Measurements from ENCODE around the gene CYP2R1.
"Not testable (repeated sequence)": the region's sequence is repeated elsewhere in the genome, so short reads cannot be mapped to it uniquely, and the experiment has no call there.

Gene CYP2R1

DNA sequence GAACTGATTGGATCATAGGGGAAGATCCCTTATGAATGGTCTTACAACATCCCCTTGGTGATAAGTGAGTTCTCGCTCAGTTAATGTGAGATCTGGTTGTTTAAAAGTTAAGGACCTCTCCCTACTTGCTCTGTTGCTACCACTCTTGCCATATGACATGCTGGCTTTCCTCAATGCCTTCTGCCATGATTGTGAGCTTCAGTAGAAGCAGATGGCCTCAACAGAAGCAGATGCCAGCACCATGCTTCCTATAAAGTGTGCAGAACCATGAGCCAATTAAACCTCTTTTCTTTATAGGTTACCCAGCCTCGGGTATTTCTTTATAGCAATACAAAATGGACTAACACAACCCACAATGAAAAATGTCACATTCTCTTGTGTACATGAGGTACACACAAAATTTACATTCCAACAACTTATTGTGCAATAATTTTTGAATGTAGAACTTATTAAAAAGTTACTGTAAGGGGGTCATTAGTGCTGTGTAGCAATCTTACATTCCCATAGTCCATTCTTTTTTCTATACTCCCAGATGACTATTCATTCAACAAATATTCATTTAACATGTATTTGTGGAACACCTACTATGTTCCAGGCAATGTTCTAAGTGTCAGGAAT, 10.3 kb downstream of the CYP2R1 start:
- Histone ChIP-seq H3K27me3 (ENCODE audit: insufficient read depth, low read depth, severe bottlenecking) (no peaks in the 10 kb centered on the region), H3K4me3 (ENCODE audit: low read depth, low read length) (no peak overlapping the region), H3K36me3 (no peaks in the 10 kb centered on the region), H3K27ac (no peak overlapping the region), H3K9me3 (ENCODE audit: severe bottlenecking) (no peaks in the 10 kb centered on the region)
- DNase-seq = no peak
- TF ChIP-seq, protein P1, sequence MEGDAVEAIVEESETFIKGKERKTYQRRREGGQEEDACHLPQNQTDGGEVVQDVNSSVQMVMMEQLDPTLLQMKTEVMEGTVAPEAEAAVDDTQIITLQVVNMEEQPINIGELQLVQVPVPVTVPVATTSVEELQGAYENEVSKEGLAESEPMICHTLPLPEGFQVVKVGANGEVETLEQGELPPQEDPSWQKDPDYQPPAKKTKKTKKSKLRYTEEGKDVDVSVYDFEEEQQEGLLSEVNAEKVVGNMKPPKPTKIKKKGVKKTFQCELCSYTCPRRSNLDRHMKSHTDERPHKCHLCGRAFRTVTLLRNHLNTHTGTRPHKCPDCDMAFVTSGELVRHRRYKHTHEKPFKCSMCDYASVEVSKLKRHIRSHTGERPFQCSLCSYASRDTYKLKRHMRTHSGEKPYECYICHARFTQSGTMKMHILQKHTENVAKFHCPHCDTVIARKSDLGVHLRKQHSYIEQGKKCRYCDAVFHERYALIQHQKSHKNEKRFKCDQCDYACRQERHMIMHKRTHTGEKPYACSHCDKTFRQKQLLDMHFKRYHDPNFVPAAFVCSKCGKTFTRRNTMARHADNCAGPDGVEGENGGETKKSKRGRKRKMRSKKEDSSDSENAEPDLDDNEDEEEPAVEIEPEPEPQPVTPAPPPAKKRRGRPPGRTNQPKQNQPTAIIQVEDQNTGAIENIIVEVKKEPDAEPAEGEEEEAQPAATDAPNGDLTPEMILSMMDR (IDR thresholded peaks at IDR 0.05; ENCODE audit: low read depth, low read length) = no peak

DNA sequence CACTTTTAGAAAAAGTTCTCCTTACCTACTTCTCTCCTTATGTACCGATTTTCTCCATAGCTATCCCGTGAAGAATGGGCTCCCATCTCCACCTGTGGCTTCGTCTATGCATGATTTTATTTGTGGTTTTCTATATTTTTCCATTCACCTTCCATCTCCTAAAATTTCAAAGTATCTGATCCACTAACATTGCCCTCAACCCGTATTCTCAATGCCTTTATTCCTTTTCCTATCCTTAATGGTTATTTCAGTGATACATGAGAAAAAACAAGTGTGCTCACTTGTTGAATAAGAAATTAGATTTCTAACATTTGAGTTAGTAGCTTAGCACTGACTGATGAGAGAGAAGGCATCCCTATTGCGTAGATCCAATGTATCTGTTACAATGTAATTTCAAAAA, 16.9 kb downstream of the CYP2R1 start:
- TF ChIP-seq, protein P1 (IDR thresholded peaks at IDR 0.05; ENCODE audit: low read depth, low read length) = no peak

GRCh38 chr11:14873632-14874031, 18.4 kb downstream of the CYP2R1 start:
- no peaks in the 10 kb centered on the region for H3K9me3 ChIP-seq (ENCODE audit: severe bottlenecking)
- no peak for DNase-seq
- TF ChIP-seq, protein P1 (IDR thresholded peaks at IDR 0.05; ENCODE audit: low read depth, low read length) = no peak
- no peaks in the 10 kb centered on the region for H3K36me3 ChIP-seq
- no peaks in the 10 kb centered on the region for H3K27me3 ChIP-seq (ENCODE audit: insufficient read depth, low read depth, severe bottlenecking)
- H3K4me3 ChIP-seq (ENCODE audit: low read depth, low read length) = no peak overlapping the region
- no peak overlapping the region for H3K27ac ChIP-seq

More for the DNA sequence above, 16.9 kb downstream of the CYP2R1 start:
- no peak for DNase-seq
- H3K36me3 ChIP-seq = no peaks in the 10 kb centered on the region
- H3K9me3 ChIP-seq (ENCODE audit: severe bottlenecking) = no peaks in the 10 kb centered on the region
- H3K27me3 ChIP-seq (ENCODE audit: insufficient read depth, low read depth, severe bottlenecking) = no peaks in the 10 kb centered on the region
- no peak overlapping the region for H3K4me3 ChIP-seq (ENCODE audit: low read depth, low read length)
- H3K27ac ChIP-seq = no peak overlapping the region

DNA sequence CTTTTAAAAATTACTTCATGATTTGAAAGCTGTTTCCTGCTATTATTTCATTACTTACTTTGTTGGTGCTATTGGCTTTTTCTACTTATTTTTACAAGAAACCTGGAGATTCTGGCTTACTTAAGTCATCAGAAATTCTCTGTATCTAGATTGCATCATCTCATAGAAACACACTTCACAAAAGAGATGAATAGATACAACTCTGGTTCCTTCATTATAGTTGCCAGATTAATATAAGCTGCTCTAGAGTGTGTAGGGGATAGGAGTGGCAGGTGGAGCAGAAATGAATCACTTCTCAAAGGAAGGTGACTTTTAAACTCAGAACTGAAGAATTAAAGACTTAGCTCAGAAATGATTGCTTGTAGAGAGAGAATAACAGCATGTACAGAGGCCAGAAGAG, 20.0 kb downstream of the CYP2R1 start:
- Histone ChIP-seq H3K4me3 (ENCODE audit: low read depth, low read length) (no peak overlapping the region), H3K36me3 (no peaks in the 10 kb centered on the region), H3K27me3 (ENCODE audit: insufficient read depth, low read depth, severe bottlenecking) (no peaks in the 10 kb centered on the region), H3K27ac (no peak overlapping the region), H3K9me3 (ENCODE audit: severe bottlenecking) (no peaks in the 10 kb centered on the region)
- TF ChIP-seq, protein P1 (IDR thresholded peaks at IDR 0.05; ENCODE audit: low read depth, low read length) = no peak
- no peak for DNase-seq

- H3K27me3 ChIP-seq (ENCODE audit: insufficient read depth, low read depth, severe bottlenecking); H3K36me3 ChIP-seq; DNase-seq; H3K27ac ChIP-seq; H3K4me3 ChIP-seq (ENCODE audit: low read depth, low read length); H3K9me3 ChIP-seq (ENCODE audit: severe bottlenecking): not testable (repeated sequence)
Measured at GRCh38 chr11:14863775-14864174, 28.3 kb downstream of the CYP2R1 start.

GRCh38 chr11:14861680-14862079, 30.4 kb downstream of the CYP2R1 start:
- no peak overlapping the region for H3K27ac ChIP-seq
- no peaks in the 10 kb centered on the region for H3K9me3 ChIP-seq (ENCODE audit: severe bottlenecking)
- no peaks in the 10 kb centered on the region for H3K36me3 ChIP-seq
- no peak for DNase-seq
- TF ChIP-seq, protein P1 (IDR thresholded peaks at IDR 0.05; ENCODE audit: low read depth, low read length) = no peak
- H3K27me3 ChIP-seq (ENCODE audit: insufficient read depth, low read depth, severe bottlenecking) = no peaks in the 10 kb centered on the region
- no peak overlapping the region for H3K4me3 ChIP-seq (ENCODE audit: low read depth, low read length)
